ENCODE measurements around the gene PARP3. TPM values are rescaled to one million over a fixed set of nuclear protein-coding genes. Genes with fewer than 3 reads are reported as not detected.

PARP3 gene
- total RNA-seq, 4 donors from 2014 or later, result 6.0 to 16.2 (median 9.0) TPM

DNA sequence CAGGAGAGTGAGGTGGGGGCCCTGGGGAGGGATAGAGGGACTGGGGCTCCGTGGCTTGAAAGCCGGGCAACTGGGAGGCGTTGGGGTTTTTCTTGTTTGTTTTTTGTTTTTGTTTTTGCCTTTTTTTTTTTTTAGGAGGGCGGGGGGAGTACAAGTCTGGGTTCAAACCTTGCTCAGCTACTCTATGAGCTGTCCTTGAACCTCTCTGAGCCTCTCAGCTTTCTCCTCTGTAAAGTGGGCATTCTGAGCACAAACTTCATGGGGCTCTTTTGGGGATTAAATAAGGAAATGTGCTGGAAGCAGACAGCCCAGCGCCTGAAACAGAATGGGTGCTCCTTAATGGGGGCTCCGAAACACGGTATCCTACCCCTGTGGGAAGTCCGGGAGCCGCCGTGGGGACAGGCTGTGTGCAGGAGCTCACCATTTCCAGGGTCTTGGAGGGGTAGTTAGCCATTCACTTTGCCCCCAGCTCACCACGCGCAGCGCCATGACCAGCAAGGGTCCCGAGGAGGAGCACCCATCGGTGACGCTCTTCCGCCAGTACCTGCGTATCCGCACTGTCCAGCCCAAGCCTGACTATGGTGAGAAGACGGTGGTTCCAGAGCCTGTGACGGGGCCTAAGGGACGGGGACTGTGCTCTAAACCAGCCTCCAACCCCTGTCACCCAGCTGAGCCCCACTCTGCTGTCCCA is 41.6 kb downstream of the PARP3 start:
- intact Hi-C loops (cut with DNase I; ENCODE audit: low total_unique reads), result no loop called here
- WGBS, 2 donors, result 70 to 71% methylated on average over 16 to 22 of the region's 22 CpGs
- DNase-seq (ENCODE audit: low spot score in 2 of 2), result no peak
- H3K4me3 ChIP-seq (ENCODE audit: low read depth, poor library complexity, severe bottlenecking), result peak overlapping the region; percentile 17
- TF ChIP-seq, protein P1, sequence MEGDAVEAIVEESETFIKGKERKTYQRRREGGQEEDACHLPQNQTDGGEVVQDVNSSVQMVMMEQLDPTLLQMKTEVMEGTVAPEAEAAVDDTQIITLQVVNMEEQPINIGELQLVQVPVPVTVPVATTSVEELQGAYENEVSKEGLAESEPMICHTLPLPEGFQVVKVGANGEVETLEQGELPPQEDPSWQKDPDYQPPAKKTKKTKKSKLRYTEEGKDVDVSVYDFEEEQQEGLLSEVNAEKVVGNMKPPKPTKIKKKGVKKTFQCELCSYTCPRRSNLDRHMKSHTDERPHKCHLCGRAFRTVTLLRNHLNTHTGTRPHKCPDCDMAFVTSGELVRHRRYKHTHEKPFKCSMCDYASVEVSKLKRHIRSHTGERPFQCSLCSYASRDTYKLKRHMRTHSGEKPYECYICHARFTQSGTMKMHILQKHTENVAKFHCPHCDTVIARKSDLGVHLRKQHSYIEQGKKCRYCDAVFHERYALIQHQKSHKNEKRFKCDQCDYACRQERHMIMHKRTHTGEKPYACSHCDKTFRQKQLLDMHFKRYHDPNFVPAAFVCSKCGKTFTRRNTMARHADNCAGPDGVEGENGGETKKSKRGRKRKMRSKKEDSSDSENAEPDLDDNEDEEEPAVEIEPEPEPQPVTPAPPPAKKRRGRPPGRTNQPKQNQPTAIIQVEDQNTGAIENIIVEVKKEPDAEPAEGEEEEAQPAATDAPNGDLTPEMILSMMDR (IDR thresholded peaks at IDR 0.05), result no peak
- no peak for TF ChIP-seq POLR2A (IDR thresholded peaks at IDR 0.05)

DNA sequence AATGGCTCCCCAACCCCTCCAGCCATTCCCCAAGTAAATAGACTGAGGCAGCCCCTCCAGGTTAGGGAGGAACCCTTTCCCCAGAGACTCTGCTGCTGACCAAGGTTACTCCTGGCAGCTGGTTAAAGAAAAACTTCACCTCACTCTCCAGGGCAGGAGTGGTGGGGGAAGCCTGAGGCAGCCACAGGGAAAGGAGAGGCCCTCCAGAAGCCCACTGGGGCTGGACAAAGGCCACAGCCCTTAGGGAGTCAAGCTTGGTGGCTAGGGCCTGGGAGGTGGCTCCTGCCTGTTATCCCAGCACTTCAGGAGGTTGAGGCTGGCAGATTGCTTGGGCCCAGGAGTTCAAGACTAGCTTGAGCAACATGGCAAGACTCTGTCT is 42.1 kb downstream of the PARP3 start:
- intact Hi-C loops (cut with DNase I; ENCODE audit: low total_unique reads), result no loop called here
- no peak for DNase-seq (ENCODE audit: low spot score in 2 of 2)
- no peak overlapping the region for H3K4me3 ChIP-seq (ENCODE audit: low read depth, poor library complexity, severe bottlenecking)
- TF ChIP-seq, protein P1 (IDR thresholded peaks at IDR 0.05), result no peak
- no peak for TF ChIP-seq POLR2A (IDR thresholded peaks at IDR 0.05)

DNA sequence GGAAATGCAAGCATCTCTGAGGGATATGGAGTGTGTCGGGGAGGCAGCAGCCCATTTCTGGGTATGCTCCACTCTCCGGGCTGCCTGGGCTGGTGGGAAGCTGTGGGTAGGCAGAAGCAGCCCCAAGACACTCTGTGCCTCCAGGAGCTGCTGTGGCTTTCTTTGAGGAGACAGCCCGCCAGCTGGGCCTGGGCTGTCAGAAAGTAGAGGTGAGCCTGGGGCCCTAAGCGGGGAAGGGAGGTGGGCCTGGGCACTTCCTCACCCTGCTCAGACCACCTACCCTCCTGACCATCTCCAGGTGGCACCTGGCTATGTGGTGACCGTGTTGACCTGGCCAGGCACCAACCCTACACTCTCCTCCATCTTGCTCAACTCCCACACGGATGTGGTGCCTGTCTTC is 42.9 kb downstream of the PARP3 start:
- intact Hi-C loops (cut with DNase I; ENCODE audit: low total_unique reads), result no loop called here

DNA sequence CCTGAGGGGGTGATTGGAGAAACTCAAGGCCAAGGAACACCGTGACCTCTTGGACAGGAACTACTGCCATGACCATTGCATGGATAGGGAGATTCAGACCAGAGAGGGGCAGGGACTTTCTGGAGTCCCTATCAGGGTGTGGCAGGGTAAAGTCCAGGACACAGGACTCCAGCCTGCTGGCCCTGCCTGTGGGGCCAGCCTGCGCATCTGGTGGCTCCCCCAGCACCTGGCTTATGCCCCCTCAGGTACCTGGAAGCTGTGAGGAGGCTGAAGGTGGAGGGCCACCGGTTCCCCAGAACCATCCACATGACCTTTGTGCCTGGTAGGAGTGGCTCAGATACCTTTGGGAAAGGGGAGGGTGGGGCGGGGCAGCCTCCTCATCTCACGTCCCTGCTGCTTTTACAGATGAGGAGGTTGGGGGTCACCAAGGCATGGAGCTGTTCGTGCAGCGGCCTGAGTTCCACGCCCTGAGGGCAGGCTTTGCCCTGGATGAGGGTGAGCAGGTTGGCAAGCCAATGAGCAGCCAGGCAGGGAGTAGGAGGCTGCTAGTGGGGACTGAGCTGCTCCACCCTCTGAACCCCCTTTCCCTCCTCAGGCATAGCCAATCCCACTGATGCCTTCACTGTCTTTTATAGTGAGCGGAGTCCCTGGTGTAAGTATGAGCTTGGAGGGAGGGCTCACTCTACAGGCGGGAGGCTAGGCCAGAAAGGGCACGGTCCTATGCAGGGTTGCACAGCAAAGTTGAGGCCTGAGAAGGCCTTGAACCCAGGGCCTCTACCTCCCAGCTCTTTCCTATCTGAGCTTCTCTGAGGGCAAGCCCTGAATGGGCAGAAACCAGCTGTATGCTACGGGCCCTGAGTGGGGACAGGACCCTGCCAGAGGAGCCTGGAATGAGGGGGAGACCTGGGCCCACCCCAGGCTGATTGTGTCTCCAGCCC is 44.1 kb downstream of the PARP3 start:
- 74 to 79% methylated on average over 12 of the region's 12 CpGs for WGBS, 2 donors

More for the DNA sequence above, 42.9 kb downstream of the PARP3 start:
- DNase-seq (ENCODE audit: low spot score in 2 of 2), result no peak
- no peak overlapping the region for H3K4me3 ChIP-seq (ENCODE audit: low read depth, poor library complexity, severe bottlenecking)
- no peak for TF ChIP-seq POLR2A (IDR thresholded peaks at IDR 0.05)
- TF ChIP-seq, protein P1 (IDR thresholded peaks at IDR 0.05), result no peak
- 85 to 90% methylated on average over 4 to 6 of the region's 6 CpGs for WGBS, 2 donors

DNA sequence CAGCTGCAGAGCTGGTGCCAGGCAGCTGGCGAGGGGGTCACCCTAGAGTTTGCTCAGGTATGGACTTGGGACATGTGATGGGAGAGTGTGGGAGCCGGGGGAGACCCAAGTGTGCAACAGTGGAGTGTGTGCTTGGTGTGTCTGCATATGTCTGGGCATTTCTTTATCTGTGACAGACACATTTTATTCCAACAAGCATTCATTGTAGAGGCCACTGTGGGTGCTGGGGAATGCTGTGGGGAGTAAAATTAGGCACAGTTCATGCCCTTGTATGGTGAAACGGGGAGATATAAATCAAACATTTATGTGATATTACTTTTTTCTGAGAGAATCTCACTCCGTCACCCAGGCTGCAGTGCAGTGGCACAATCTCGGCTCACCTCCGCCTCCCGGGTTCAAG is 45.4 kb downstream of the PARP3 start:
- intact Hi-C loops (cut with DNase I; ENCODE audit: low total_unique reads), result no loop called here
- no peak for DNase-seq (ENCODE audit: low spot score in 2 of 2)
- WGBS, 2 donors, result 73 to 88% methylated on average over 7 of the region's 7 CpGs
- H3K4me3 ChIP-seq (ENCODE audit: low read depth, poor library complexity, severe bottlenecking), result no peak overlapping the region
- TF ChIP-seq, protein P1 (IDR thresholded peaks at IDR 0.05), result no peak
- TF ChIP-seq POLR2A (IDR thresholded peaks at IDR 0.05), result no peak

More for the DNA sequence above, 44.1 kb downstream of the PARP3 start:
- TF ChIP-seq, protein P1 (IDR thresholded peaks at IDR 0.05), result no peak
- TF ChIP-seq POLR2A (IDR thresholded peaks at IDR 0.05), result no peak
- H3K4me3 ChIP-seq (ENCODE audit: low read depth, poor library complexity, severe bottlenecking), result no peak overlapping the region
- DNase-seq (ENCODE audit: low spot score in 2 of 2), result no peak
- intact Hi-C loops (cut with DNase I; ENCODE audit: low total_unique reads), result no loop called here
